Measurements from ENCODE around the gene MRPL19. TPM values are rescaled to one million over a fixed set of nuclear protein-coding genes. Genes with fewer than 3 reads are reported as not detected.

Gene MRPL19
- total RNA-seq, 1 donor from 2014 or later = 39.8 TPM

GRCh38 chr2:75616933-75617332, 29.6 kb upstream of the MRPL19 start:
- Histone ChIP-seq H3K4me3 (no peak overlapping the region), H3K4me1 (no peaks in the 10 kb centered on the region), H3K36me3 (no peaks in the 10 kb centered on the region), H3K27ac (no peak overlapping the region), H3K27me3 (ENCODE audit: low read depth) (no peaks in the 10 kb centered on the region), H3K9me3 (no peaks in the 10 kb centered on the region)
- DNase-seq = no peak
- TF ChIP-seq CTCF (IDR thresholded peaks at IDR 0.05) = no peak
- intact Hi-C loops (cut with DNase I) = no loop called here
- ATAC-seq = no peak

GRCh38 chr2:75619956-75620740, 26.4 kb upstream of the MRPL19 start:
- H3K9me3 ChIP-seq = no peaks in the 10 kb centered on the region
- TF ChIP-seq CTCF (IDR thresholded peaks at IDR 0.05) = no peak
- no peak overlapping the region for H3K27ac ChIP-seq
- H3K4me1 ChIP-seq = no peaks in the 10 kb centered on the region
- DNase-seq = no peak
- intact Hi-C loops (cut with DNase I) = no loop called here
- H3K27me3 ChIP-seq (ENCODE audit: low read depth) = no peaks in the 10 kb centered on the region
- H3K4me3 ChIP-seq = no peak overlapping the region
- H3K36me3 ChIP-seq = no peaks in the 10 kb centered on the region
- ATAC-seq = no peak

GRCh38 chr2:75621228-75621627, 25.4 kb upstream of the MRPL19 start:
- H3K9me3 ChIP-seq = no peaks in the 10 kb centered on the region
- H3K4me1 ChIP-seq = no peaks in the 10 kb centered on the region
- TF ChIP-seq CTCF (IDR thresholded peaks at IDR 0.05) = no peak
- intact Hi-C loops (cut with DNase I) = no loop called here
- H3K4me3 ChIP-seq = no peak overlapping the region
- ATAC-seq (no peak), DNase-seq (no peak)
- H3K27me3 ChIP-seq (ENCODE audit: low read depth) = no peaks in the 10 kb centered on the region
- H3K27ac ChIP-seq = no peak overlapping the region
- H3K36me3 ChIP-seq = no peaks in the 10 kb centered on the region

- intact Hi-C loops (cut with DNase I) = no loop called here
- Histone ChIP-seq H3K9me3 (no peaks in the 10 kb centered on the region), H3K36me3 (no peaks in the 10 kb centered on the region), H3K27ac (no peak overlapping the region), H3K27me3 (ENCODE audit: low read depth) (no peaks in the 10 kb centered on the region), H3K4me1 (no peaks in the 10 kb centered on the region), H3K4me3 (no peak overlapping the region)
- TF ChIP-seq CTCF (IDR thresholded peaks at IDR 0.05) = no peak
- DNase-seq = no peak
- no peak for ATAC-seq
These were observed 24.1 kb upstream of the MRPL19 start for GRCh38 chr2:75622500-75622899.

GRCh38 chr2:75622929-75623328, 23.7 kb upstream of the MRPL19 start:
- ATAC-seq (no peak), DNase-seq (no peak)
- H3K36me3 ChIP-seq = no peaks in the 10 kb centered on the region
- intact Hi-C loops (cut with DNase I) = no loop called here
- no peaks in the 10 kb centered on the region for H3K4me1 ChIP-seq
- no peak for TF ChIP-seq CTCF (IDR thresholded peaks at IDR 0.05)
- H3K4me3 ChIP-seq = no peak overlapping the region
- H3K9me3 ChIP-seq = no peaks in the 10 kb centered on the region
- H3K27me3 ChIP-seq (ENCODE audit: low read depth) = no peaks in the 10 kb centered on the region
- no peak overlapping the region for H3K27ac ChIP-seq

All from lower lobe of right lung (tissue), 2 donors.